H7 (cell line): ENCODE data around the gene HDDC3. TPM values are rescaled to one million over a fixed set of nuclear protein-coding genes. Genes with fewer than 3 reads are reported as not detected.

ENCODE experiments used
- DNase-seq: peaks from one replicate; pipeline ENCODE4 v3.0.0; 2012
- H3K27me3 ChIP-seq: 2 replicates; pipeline ENCODE4 v1.6.0; 2011; ENCODE audit warnings: mild to moderate bottlenecking, low read length; ENCODE audit not compliant: control insufficient read depth, insufficient read depth
- H3K36me3 ChIP-seq: replicated peaks from 2 replicates; pipeline ENCODE4 v1.5.1; 2011; ENCODE audit warnings: low read length; ENCODE audit not compliant: control insufficient read depth, insufficient read depth
- H3K4me3 ChIP-seq: 2 replicates; pipeline ENCODE4 v1.5.1; 2011; ENCODE audit warnings: low read depth, mild to moderate bottlenecking, control low read depth, low read length, moderate library complexity; ENCODE audit not compliant: insufficient read depth
- total RNA-seq: library from RNA; depleted of rRNA; stranded (reverse); fragments of >200 nt; shearing (Covaris generic); gene quantifications from 2 replicates; pipeline ENCODE4 v1.2.3, GENCODE V29; 2014; rRNA removed

Gene HDDC3
- total RNA-seq: 16.2 and 19.4 TPM in 2 replicates

GRCh38 chr15:90931828-90932659, at the start of gene HDDC3:
Gene HDDC3 (minus strand): TSS chr15:90932549. CDS start chr15:90932540, 9 bp downstream.
- H3K27me3 ChIP-seq: no peaks in the 10 kb centered on the region; the same call in 1 of the 2 replicates
- peaks cover 4% of the 10 kb centered on the region for H3K36me3 ChIP-seq
- peak; percentile 99 for DNase-seq

GRCh38 chr15:90982135-90982534, 49.8 kb upstream of the HDDC3 start:
- no peak for DNase-seq
- peaks cover 54% of the 10 kb centered on the region for H3K36me3 ChIP-seq
- no peaks in the 10 kb centered on the region for H3K27me3 ChIP-seq
- H3K4me3 ChIP-seq: no peak overlapping the region

More at GRCh38 chr15:90931828-90932659, at the start of gene HDDC3:
- peak within 1 kb of the TSS; percentile 58 for H3K4me3 ChIP-seq

GRCh38 chr15:90981681-90982080, 49.3 kb upstream of the HDDC3 start:
- Histone ChIP-seq H3K36me3 (peaks cover 54% of the 10 kb centered on the region), H3K4me3 (no peak overlapping the region), H3K27me3 (no peaks in the 10 kb centered on the region)
- DNase-seq: no peak

- no peak overlapping the region for H3K4me3 ChIP-seq
- no peak for DNase-seq
- H3K36me3 ChIP-seq: peaks cover 65% of the 10 kb centered on the region
- no peaks in the 10 kb centered on the region for H3K27me3 ChIP-seq
Observed at GRCh38 chr15:90979582-90979981, 47.2 kb upstream of the HDDC3 start.

GRCh38 chr15:90974216-90974615, 41.9 kb upstream of the HDDC3 start:
- H3K36me3 ChIP-seq: peaks cover 50% of the 10 kb centered on the region
- no peaks in the 10 kb centered on the region for H3K27me3 ChIP-seq
- no peak for DNase-seq
- no peak overlapping the region for H3K4me3 ChIP-seq

- Histone ChIP-seq H3K4me3 (no peak overlapping the region), H3K27me3 (no peaks in the 10 kb centered on the region), H3K36me3 (peaks cover 57% of the 10 kb centered on the region)
- no peak for DNase-seq
Observed at GRCh38 chr15:90972133-90972532, 39.8 kb upstream of the HDDC3 start.

- Histone ChIP-seq H3K27me3 (no peaks in the 10 kb centered on the region), H3K36me3 (peaks cover 61% of the 10 kb centered on the region), H3K4me3 (no peak overlapping the region)
- DNase-seq: no peak
Observed at GRCh38 chr15:90970274-90970673, 37.9 kb upstream of the HDDC3 start.

- no peak for DNase-seq
- H3K36me3 ChIP-seq: peaks cover 53% of the 10 kb centered on the region
Observed at GRCh38 chr15:90968434-90968833, 36.1 kb upstream of the HDDC3 start.

GRCh38 chr15:90967206-90967605, 34.9 kb upstream of the HDDC3 start:
- DNase-seq: no peak
- H3K36me3 ChIP-seq: peaks cover 49% of the 10 kb centered on the region
- H3K27me3 ChIP-seq: no peaks in the 10 kb centered on the region
- H3K4me3 ChIP-seq: no peak overlapping the region

More at GRCh38 chr15:90968434-90968833, 36.1 kb upstream of the HDDC3 start:
- H3K4me3 ChIP-seq: no peak overlapping the region
- no peaks in the 10 kb centered on the region for H3K27me3 ChIP-seq

GRCh38 chr15:90966262-90966661, 33.9 kb upstream of the HDDC3 start:
- peaks cover 52% of the 10 kb centered on the region for H3K36me3 ChIP-seq

GRCh38 chr15:90962021-90962420, 29.7 kb upstream of the HDDC3 start:
- H3K27me3 ChIP-seq: peaks cover 2% of the 10 kb centered on the region; the same call in 1 of the 2 replicates
- no peak overlapping the region for H3K4me3 ChIP-seq
- peaks cover 26% of the 10 kb centered on the region for H3K36me3 ChIP-seq
- no peak for DNase-seq

More at GRCh38 chr15:90966262-90966661, 33.9 kb upstream of the HDDC3 start:
- no peaks in the 10 kb centered on the region for H3K27me3 ChIP-seq
- DNase-seq: no peak
- H3K4me3 ChIP-seq: no peak overlapping the region

- Histone ChIP-seq H3K4me3 (no peak overlapping the region), H3K27me3 (peaks cover 4% of the 10 kb centered on the region; the same call in 1 of the 2 replicates), H3K36me3 (peaks cover 16% of the 10 kb centered on the region)
- DNase-seq: no peak
Observed at GRCh38 chr15:90960298-90961091, 28.1 kb upstream of the HDDC3 start.

GRCh38 chr15:90959894-90960293, 27.5 kb upstream of the HDDC3 start:
- no peak for DNase-seq
- Histone ChIP-seq H3K36me3 (peaks cover 14% of the 10 kb centered on the region), H3K27me3 (peaks cover 4% of the 10 kb centered on the region; the same call in 1 of the 2 replicates), H3K4me3 (no peak overlapping the region)

GRCh38 chr15:90959028-90959595, 26.8 kb upstream of the HDDC3 start:
- H3K27me3 ChIP-seq: peaks cover 4% of the 10 kb centered on the region; the same call in 1 of the 2 replicates
- H3K36me3 ChIP-seq: peaks cover 14% of the 10 kb centered on the region
- no peak overlapping the region for H3K4me3 ChIP-seq
- no peak for DNase-seq
